Left cardiac atrium (tissue), 4 donors: Measurements from ENCODE around the gene GOSR1. TPM values are rescaled to one million over a fixed set of nuclear protein-coding genes. Genes with fewer than 3 reads are reported as not detected.
"Not testable (repeated sequence)": the region's sequence is repeated elsewhere in the genome, so short reads cannot be mapped to it uniquely, and the experiment has no call there.

Experiments
- ATAC-seq, 2 donors: fragments of 200-7000 bp; cut with Tn5 transposase; one replicate each; pipeline ENCODE4 v1.9.1; 2020; ENCODE audit warnings: mild to moderate bottlenecking in 2 of 2, moderate library complexity in 2 of 2
- DNase-seq: peaks from one replicate; pipeline ENCODE4 v3.0.0-alpha.2; 2020
- intact Hi-C, 2 donors: fragments of 100-400 bp; cut with DNase I; formaldehyde crosslinking; loops; one replicate each; pipeline versions ENCODE4 v1.14.1 to v1.15.1; 2022 to 2023
- total RNA-seq, 2 donors: library from RNA; stranded (reverse); fragmentation: NEBNext Ultra II Directional; extraction: Animal tissue kit (Norgen Biotek cat#: 25700); gene quantifications; one replicate each; pipeline ENCODE4 v1.2.1, GENCODE V29; 2021
- donor health status: DM: no; HTN: yes; CAD: no.
- donor health status: DM: no; HTN: yes; CAD: no; lungs with severe emphysema.
- donor health status: DM: yes; HTN: yes; CAD: no.
- donor health status: Dilated cardiomyopathy.

The GOSR1 gene
- total RNA-seq, 2 donors from 2014 or later: 30.5 to 42.7 TPM

- no peak for ATAC-seq
- DNase-seq: no peak
- intact Hi-C loops: no loop called here
Observed at GRCh38 chr17:30556374-30557332, 79.4 kb downstream of the GOSR1 start.

- intact Hi-C loops: no loop called here
- ATAC-seq: no peak
- DNase-seq: no peak
Observed at GRCh38 chr17:30557916-30558685, 80.9 kb downstream of the GOSR1 start.

GRCh38 chr17:30558686-30559545, 81.7 kb downstream of the GOSR1 start:
- no peak for DNase-seq
- intact Hi-C loops: no loop called here
- no peak for ATAC-seq

- ATAC-seq: no peak
- DNase-seq: no peak
- intact Hi-C loops: no loop called here
Observed at GRCh38 chr17:30559656-30560055, 82.4 kb downstream of the GOSR1 start.

- DNase-seq, intact Hi-C loops, ATAC-seq: not testable (repeated sequence)
Observed at GRCh38 chr17:30560117-30561026, 83.2 kb downstream of the GOSR1 start.

GRCh38 chr17:30561766-30562165, 84.6 kb downstream of the GOSR1 start:
- intact Hi-C loops, ATAC-seq, DNase-seq: not testable (repeated sequence)

- ATAC-seq, DNase-seq, intact Hi-C loops: not testable (repeated sequence)
Observed at GRCh38 chr17:30563131-30563904, 86.1 kb downstream of the GOSR1 start.

GRCh38 chr17:30563905-30564390, 86.7 kb downstream of the GOSR1 start:
- intact Hi-C loops, ATAC-seq, DNase-seq: not testable (repeated sequence)

- ATAC-seq, DNase-seq, intact Hi-C loops: not testable (repeated sequence)
Observed at GRCh38 chr17:30564422-30565072, 87.3 kb downstream of the GOSR1 start.

- DNase-seq (no peak), ATAC-seq (no peak)
- intact Hi-C loops: no loop called here
Observed at GRCh38 chr17:30565073-30565935, 88.1 kb downstream of the GOSR1 start.

GRCh38 chr17:30566104-30566503, 88.9 kb downstream of the GOSR1 start:
- intact Hi-C loops, ATAC-seq, DNase-seq: not testable (repeated sequence)

- DNase-seq, ATAC-seq, intact Hi-C loops: not testable (repeated sequence)
Observed at GRCh38 chr17:30566516-30567225, 89.5 kb downstream of the GOSR1 start.

- DNase-seq (no peak), ATAC-seq (no peak)
- intact Hi-C loops: no loop called here
Observed at GRCh38 chr17:30567231-30568116, 90.3 kb downstream of the GOSR1 start.

GRCh38 chr17:30568117-30568430, 90.9 kb downstream of the GOSR1 start:
- intact Hi-C loops: no loop called here
- ATAC-seq (no peak), DNase-seq (no peak)
